Activated T-helper 9 cell treated with anti-CD3 and anti-CD28 coated beads, Interleukin-2, amount 50 U/mL, for 16 hours (primary cell): ENCODE results near the gene KYAT1.

Experiments
- DNase-seq: peaks from one replicate; pipeline ENCODE4 v3.0.0-alpha.2; 2020; ENCODE audit warnings: low read depth

Gene KYAT1

GRCh38 chr9:128881884-128882676, at the start of gene KYAT1, which contains the start of gene LRRC8A:
Gene KYAT1 (minus strand): TSS chr9:128881950. CDS start chr9:128845405, 36,545 bp downstream.
Gene LRRC8A (plus strand): TSS chr9:128882133. CDS start chr9:128907165, 25,032 bp downstream.
- DNase-seq, result peak; percentile 97

- DNase-seq, result no peak
Observed at GRCh38 chr9:128929560-128929959, 47.8 kb upstream of the KYAT1 start.

GRCh38 chr9:128928624-128929023, 46.9 kb upstream of the KYAT1 start:
- no peak for DNase-seq

GRCh38 chr9:128927731-128928411, 46.1 kb upstream of the KYAT1 start:
- DNase-seq, result peak; percentile 20

GRCh38 chr9:128923493-128923883, 41.7 kb upstream of the KYAT1 start:
- DNase-seq, result no peak

GRCh38 chr9:128921881-128922763, 40.4 kb upstream of the KYAT1 start:
- no peak for DNase-seq

GRCh38 chr9:128920381-128921058, 38.8 kb upstream of the KYAT1 start, which contains the start of gene PHYHD1:
Gene PHYHD1 (plus strand): TSS chr9:128920982. CDS start chr9:128922324, 1,342 bp downstream.
- no peak for DNase-seq

GRCh38 chr9:128919402-128920089, 37.8 kb upstream of the KYAT1 start:
- DNase-seq, result no peak

GRCh38 chr9:128918921-128919320, 37.2 kb upstream of the KYAT1 start:
- no peak for DNase-seq

GRCh38 chr9:128917151-128917849, 35.5 kb upstream of the KYAT1 start:
- no peak for DNase-seq

GRCh38 chr9:128916745-128917144, 35.0 kb upstream of the KYAT1 start:
- DNase-seq, result no peak

- DNase-seq, result no peak
Observed at GRCh38 chr9:128916204-128916603, 34.5 kb upstream of the KYAT1 start.

- no peak for DNase-seq
Observed at GRCh38 chr9:128913995-128914772, 32.4 kb upstream of the KYAT1 start.

GRCh38 chr9:128913048-128913900, 31.5 kb upstream of the KYAT1 start:
- no peak for DNase-seq

- DNase-seq, result no peak
Observed at GRCh38 chr9:128912270-128912853, 30.6 kb upstream of the KYAT1 start.

- no peak for DNase-seq
Observed at GRCh38 chr9:128911529-128912035, 29.8 kb upstream of the KYAT1 start.

- no peak for DNase-seq
Observed at GRCh38 chr9:128910906-128911305, 29.2 kb upstream of the KYAT1 start.

- DNase-seq, result no peak
Observed at GRCh38 chr9:128909859-128910258, 28.1 kb upstream of the KYAT1 start.
